IPS-18c (cell line): Measurements from ENCODE around the gene OR8K3.

Experiments used
- H3K4me3 ChIP-seq: 2 replicates; pipeline ENCODE4 v1.7.0; 2013; ENCODE audit warnings: low read depth, mild to moderate bottlenecking, low read length, moderate library complexity; ENCODE audit not compliant: insufficient read depth
- H3K9me3 ChIP-seq: one replicate; pipeline ENCODE4 v1.6.1; 2013; ENCODE audit warnings: mild to moderate bottlenecking, low read length, moderate library complexity; ENCODE audit not compliant: control insufficient read depth, insufficient read depth

Gene OR8K3

DNA sequence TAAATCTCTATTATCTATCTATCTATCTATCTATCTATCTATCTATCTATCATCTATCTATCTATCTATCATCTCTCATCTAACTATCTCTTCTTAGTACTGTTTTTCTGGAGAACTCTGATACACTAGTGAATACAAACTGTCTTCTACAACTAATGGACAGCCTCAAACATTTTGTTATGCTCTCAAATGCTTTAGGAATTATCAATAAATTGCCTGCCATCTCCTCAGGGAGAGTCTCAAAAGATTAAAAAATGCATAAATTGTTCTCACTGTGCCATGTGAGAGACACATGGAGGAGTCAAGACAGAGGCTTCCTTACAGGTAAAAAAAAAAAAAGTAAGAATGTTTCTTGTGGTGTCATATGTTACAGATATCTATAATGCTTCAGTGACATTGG lies at the start of gene OR8K3:
Gene OR8K3 (plus strand): TSS at position 301 of the 400 bp plus-strand sequence. CDS start 3,163 bp downstream, outside the sequence.
- H3K9me3 ChIP-seq: no peaks in the 10 kb centered on the region
- H3K4me3 ChIP-seq: no peak within 1 kb of the TSS

DNA sequence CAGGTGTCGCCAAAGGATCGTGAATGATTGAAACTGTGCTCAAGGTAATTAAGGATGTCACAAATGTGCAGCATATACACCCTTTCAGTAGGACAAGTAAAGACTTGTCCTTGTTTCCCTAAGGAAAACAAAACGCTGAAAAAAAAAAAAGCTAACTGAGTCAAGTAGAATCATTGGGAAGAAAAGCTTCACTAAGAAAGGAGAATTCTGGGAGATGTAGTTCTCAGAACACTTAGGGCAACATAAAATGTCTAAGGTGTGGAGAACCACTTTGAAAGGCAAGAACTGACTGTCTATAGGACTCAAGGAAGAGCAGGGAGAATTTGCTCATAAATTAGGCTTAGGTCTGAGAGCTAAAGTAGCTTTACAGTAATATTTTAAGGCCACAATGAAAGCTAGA lies 43.9 kb upstream of the OR8K3 start:
- H3K9me3 ChIP-seq: no peaks in the 10 kb centered on the region
- H3K4me3 ChIP-seq: no peak overlapping the region

DNA sequence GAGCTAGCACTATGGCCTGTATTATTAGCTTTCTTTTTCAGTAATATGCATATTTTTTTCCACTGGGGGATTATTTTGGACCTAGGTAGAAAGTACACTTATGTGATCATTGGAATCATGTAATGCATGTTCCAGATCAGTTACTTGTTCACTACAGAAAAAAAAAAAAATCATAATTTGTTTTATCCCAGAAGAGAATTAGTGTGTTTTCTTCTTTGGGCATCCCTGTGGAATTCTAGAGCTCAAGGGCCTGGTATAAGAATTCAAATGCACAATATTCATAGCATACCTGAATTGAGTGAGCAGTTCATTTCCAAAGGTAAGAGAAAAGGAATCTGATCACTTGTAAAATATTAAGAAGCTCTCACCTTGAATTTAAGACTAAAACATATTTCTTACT lies 41.1 kb upstream of the OR8K3 start, which contains the start of gene OR5T1:
Gene OR5T1 (plus strand): TSS at position 301 of the 400 bp plus-strand sequence. CDS start 1,485 bp downstream, outside the sequence.
- H3K9me3 ChIP-seq: no peaks in the 10 kb centered on the region
- H3K4me3 ChIP-seq: no peak within 1 kb of the TSS

DNA sequence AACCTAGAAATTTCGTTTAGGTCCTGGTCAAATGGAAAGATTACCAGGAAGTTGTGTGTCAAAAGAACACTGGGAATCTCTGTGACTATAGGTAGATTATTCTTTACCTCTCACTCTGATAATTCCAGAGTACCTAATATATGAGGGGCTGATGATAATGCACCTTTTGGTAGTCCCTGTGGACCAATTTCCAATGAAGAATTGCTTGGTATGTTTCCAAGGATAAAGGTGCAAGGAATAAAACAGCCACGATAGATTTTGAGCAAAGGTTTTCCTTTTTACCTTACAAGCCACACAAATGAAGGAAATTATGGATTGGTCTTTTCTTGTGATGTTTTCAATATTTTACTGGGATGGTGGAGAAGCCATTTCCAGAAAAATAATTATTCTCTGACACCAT lies 22.8 kb upstream of the OR8K3 start, which contains the start of gene OR8H1:
Gene OR8H1 (minus strand): TSS at position 101 of the 400 bp plus-strand sequence. CDS start 1,192 bp downstream, outside the sequence.
- Histone ChIP-seq H3K4me3 (no peak within 1 kb of the TSS), H3K9me3 (no peaks in the 10 kb centered on the region)

DNA sequence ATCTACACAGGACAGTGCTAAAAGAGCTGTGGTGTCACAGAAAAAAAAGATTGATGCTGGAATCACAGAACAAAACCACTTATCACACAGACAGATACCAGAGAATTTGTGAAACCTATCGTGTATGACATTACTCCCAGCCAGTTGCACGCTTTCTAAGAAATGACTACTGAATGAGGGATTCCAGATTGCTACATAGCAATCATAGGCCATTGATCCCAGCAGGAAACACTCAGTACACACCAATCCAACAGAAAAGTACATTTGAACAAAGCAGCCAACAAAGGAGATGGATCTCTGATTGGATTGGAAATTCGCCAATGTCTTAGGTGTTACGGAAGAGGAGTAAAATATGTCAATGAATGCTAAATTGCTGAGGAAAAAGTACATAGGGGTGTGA lies 18.0 kb upstream of the OR8K3 start:
- Histone ChIP-seq H3K9me3 (no peaks in the 10 kb centered on the region), H3K4me3 (no peak overlapping the region)

DNA sequence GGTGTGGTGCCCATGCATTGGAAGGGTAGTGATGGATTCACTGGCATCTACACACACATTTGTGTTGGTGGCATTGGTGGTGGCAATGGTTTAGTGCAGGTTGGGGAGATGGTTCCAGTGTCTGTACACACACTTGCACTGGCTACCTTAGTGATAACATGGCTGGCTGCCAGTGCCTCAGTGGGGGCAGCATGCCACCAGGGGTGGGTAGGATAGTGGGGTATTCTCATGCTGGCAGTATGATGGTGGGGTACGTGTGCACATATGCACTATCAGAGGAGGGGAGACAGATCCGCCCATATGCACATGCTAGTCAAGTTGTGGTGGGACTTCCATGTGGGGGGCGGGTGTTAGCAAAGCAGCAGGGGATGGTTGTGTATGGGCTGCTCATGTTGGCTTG lies 7.1 kb upstream of the OR8K3 start:
- H3K4me3 ChIP-seq: no peak overlapping the region
- no peaks in the 10 kb centered on the region for H3K9me3 ChIP-seq

DNA sequence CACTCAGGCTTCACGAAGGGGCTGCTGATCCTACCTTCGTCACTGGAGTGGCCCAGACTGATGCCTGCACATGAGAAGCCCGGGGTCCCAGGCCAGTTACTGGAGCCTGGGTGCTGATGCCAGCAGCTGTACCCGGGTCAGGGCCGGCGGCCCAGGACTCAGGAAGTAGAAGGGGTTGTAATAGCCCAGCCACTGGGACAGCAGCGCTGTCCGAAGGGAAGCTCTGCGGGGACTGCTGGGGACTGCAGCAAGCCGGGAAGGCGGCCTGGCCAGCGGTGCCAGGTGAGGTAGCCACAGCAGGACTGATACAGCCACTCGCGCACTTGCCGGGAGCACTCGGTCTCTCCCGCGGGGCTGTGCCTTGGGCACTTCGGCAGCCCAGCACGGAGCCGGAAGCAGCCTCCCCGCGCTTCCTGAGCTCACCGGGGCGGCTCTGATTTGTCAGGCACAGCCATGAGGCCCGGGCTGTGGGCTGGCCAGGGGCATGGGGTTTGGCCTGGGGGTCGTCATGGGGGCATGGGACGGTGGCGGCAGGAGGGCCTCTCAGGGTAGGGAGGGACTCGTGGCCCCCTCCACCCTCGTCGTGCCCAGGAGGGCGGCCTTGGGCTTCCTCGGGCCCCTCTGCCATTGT lies 17.0 kb downstream of the OR8K3 start:
- no peak overlapping the region for H3K4me3 ChIP-seq
- peaks cover 4% of the 10 kb centered on the region for H3K9me3 ChIP-seq

DNA sequence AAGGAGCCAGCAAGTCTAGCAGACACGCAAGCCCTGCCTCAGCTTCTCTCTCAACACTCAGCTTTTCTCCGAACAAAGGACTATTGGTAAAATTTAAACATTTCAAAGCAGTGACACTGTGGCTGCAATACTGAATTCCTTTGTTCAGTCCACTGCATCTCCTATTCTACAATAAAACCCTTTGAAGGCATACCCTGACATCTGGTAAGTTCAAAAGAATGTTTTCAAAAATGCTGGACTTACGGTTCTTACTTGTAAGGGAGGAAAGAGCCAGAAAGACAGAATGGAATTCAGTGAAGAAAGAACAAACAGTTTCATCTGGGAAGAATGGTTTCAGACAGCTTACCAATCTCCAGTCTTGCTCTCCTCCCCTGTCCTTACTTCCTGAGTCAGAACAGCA lies 18.2 kb downstream of the OR8K3 start:
- H3K9me3 ChIP-seq: peaks cover 4% of the 10 kb centered on the region
- H3K4me3 ChIP-seq: no peak overlapping the region

DNA sequence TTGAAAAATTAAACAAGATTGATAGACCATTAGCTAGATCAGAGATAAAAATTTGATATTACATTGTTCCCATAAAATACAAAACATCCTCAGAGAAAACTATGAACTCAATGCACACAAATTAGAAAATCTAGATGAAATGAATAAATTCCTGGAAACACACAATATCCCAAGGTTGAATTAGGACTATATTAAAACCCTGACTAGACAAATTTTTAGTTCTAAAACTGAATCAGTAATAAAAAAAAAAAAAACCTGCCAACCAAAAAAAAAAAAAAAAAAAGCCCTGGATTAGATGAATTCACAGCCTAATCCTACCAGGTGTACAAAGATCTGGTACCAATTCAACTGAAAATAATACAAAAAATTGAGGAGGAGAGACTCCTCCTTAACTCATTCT lies 25.3 kb downstream of the OR8K3 start:
- Histone ChIP-seq H3K4me3 (no peak overlapping the region), H3K9me3 (no peaks in the 10 kb centered on the region)

DNA sequence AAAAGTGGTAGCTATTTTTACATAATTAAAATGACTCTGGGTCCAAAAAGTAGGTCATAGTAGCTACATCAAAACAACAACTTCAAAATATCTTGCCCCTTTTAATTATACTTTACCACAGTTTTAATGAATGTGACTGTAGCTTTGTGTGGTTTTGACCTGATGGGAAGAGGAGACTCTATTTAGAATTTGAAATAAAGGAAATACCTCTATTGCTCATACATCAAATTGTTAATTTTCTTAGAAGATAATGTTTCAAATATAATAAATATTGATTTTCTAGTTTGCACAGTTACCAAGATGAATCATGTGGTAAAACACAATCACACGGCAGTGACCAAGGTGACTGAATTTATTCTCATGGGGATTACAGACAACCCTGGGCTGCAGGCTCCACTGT lies 30.8 kb downstream of the OR8K3 start, which contains the start of gene OR8K1:
Gene OR8K1 (plus strand): TSS at position 301 of the 400 bp plus-strand sequence. CDS start 0 bp downstream, at position 301.
- Histone ChIP-seq H3K9me3 (no peaks in the 10 kb centered on the region), H3K4me3 (no peak within 1 kb of the TSS)

DNA sequence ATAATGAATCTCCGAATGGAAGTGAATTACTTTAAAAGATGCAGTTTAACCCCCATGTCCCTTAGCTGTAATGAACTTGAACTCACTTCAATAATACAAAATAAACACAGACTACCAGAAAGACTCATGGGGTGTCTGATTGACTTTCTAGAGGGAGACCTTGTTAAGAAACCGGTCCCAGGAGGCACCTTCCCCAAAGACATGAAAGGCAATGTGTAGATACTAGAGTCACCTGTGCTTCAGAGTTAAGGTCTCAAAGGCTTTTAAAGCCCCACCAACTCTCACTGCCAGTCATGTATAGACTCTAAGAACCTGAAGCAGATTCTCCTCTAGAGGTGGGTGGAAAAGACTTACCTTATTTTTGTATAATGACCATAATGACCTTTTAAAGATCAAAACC lies 39.0 kb downstream of the OR8K3 start, which contains the start of gene OR8J1:
Gene OR8J1 (plus strand): TSS at position 301 of the 400 bp plus-strand sequence. CDS start 5,956 bp downstream, outside the sequence.
- H3K4me3 ChIP-seq: no peak within 1 kb of the TSS
- H3K9me3 ChIP-seq: no peaks in the 10 kb centered on the region
